Measurements from ENCODE around the gene ANKRD35. TPM values are rescaled to one million over a fixed set of nuclear protein-coding genes. Genes with fewer than 3 reads are reported as not detected.

ANKRD35 gene
- total RNA-seq, 1 experiment from 2014 or later = not detected

GRCh38 chr1:145846201-145846612, 39.5 kb downstream of the ANKRD35 start:
- in situ Hi-C loops (cut with HindIII; ENCODE audit: low pct_unique_long_range_greater_than_20kb, low sequenced_read_pairs) = no loop called here
- H3K27me3 ChIP-seq (ENCODE audit: control insufficient read depth, insufficient read depth, low read length) = no peaks in the 10 kb centered on the region
- POLR2A ChIA-PET = no interaction called here
- peak overlapping the region; percentile 81 for H3K27ac ChIP-seq (ENCODE audit: low read length)
- H3K4me3 ChIP-seq (ENCODE audit: low read depth in 2 of 2, low read length in 2 of 2) = peak overlapping the region; percentile 54 to 65
- CTCF ChIA-PET = interaction anchor here (0.6 to 2.0 kb wide), 5 partner anchors 12 to 165 kb away, joined by 4 to 25 read pairs (median 7); partner anchors contain the start of gene PIAS3
- intact Hi-C loops (cut with micrococcal nuclease; ENCODE audit: unreplicated experiment) = loop anchor here (5.0 kb wide), 1 partner anchor 166 kb away; no protein-coding TSS in a partner anchor
- BruUV-seq (replicated peaks) = no TSS peak
- no peaks in the 10 kb centered on the region for H3K9me3 ChIP-seq (ENCODE audit: control insufficient read depth, insufficient read depth, low read depth, low read length)
- peaks cover 13% of the 10 kb centered on the region for H3K36me3 ChIP-seq (ENCODE audit: control insufficient read depth, insufficient read depth, low read length)
- 0 out of 2 replicates have a peak, but pooled peaks cover 4% of the 10 kb centered on the region for H3K4me1 ChIP-seq (ENCODE audit: control insufficient read depth, insufficient read depth, low read length)
- no peak for DNase-seq (ENCODE audit: low read depth, low spot score)
- peak; percentile 54 for ATAC-seq
- TF ChIP-seq, protein P1, sequence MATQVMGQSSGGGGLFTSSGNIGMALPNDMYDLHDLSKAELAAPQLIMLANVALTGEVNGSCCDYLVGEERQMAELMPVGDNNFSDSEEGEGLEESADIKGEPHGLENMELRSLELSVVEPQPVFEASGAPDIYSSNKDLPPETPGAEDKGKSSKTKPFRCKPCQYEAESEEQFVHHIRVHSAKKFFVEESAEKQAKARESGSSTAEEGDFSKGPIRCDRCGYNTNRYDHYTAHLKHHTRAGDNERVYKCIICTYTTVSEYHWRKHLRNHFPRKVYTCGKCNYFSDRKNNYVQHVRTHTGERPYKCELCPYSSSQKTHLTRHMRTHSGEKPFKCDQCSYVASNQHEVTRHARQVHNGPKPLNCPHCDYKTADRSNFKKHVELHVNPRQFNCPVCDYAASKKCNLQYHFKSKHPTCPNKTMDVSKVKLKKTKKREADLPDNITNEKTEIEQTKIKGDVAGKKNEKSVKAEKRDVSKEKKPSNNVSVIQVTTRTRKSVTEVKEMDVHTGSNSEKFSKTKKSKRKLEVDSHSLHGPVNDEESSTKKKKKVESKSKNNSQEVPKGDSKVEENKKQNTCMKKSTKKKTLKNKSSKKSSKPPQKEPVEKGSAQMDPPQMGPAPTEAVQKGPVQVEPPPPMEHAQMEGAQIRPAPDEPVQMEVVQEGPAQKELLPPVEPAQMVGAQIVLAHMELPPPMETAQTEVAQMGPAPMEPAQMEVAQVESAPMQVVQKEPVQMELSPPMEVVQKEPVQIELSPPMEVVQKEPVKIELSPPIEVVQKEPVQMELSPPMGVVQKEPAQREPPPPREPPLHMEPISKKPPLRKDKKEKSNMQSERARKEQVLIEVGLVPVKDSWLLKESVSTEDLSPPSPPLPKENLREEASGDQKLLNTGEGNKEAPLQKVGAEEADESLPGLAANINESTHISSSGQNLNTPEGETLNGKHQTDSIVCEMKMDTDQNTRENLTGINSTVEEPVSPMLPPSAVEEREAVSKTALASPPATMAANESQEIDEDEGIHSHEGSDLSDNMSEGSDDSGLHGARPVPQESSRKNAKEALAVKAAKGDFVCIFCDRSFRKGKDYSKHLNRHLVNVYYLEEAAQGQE (IDR thresholded peaks at IDR 0.05; ENCODE audit: insufficient read depth in 1 of 2, low read depth in 2 of 2, low read length in 1 of 2) = no peak
- TF ChIP-seq POLR2AphosphoS5 (IDR thresholded peaks at IDR 0.05; ENCODE audit: low read depth, low read length) (no peak), CTCF (IDR thresholded peaks at IDR 0.05) (no peak; the same call in none of the 2 replicates), TCF7L2 (IDR thresholded peaks at IDR 0.05; ENCODE audit: low read depth, low read length) (no peak), SIN3A (IDR thresholded peaks at IDR 0.05; ENCODE audit: borderline replicate concordance, insufficient read depth, low read depth, low read length) (no peak)

- intact Hi-C loops (cut with micrococcal nuclease; ENCODE audit: unreplicated experiment) = loop anchor here (5.0 kb wide), 1 partner anchor 167 kb away; no protein-coding TSS in a partner anchor
- Histone ChIP-seq H3K27me3 (ENCODE audit: control insufficient read depth, insufficient read depth, low read length) (no peaks in the 10 kb centered on the region), H3K4me1 (ENCODE audit: control insufficient read depth, insufficient read depth, low read length) (0 out of 2 replicates have a peak, but pooled peaks cover 4% of the 10 kb centered on the region), H3K36me3 (ENCODE audit: control insufficient read depth, insufficient read depth, low read length) (peaks cover 15% of the 10 kb centered on the region), H3K9me3 (ENCODE audit: control insufficient read depth, insufficient read depth, low read depth, low read length) (no peaks in the 10 kb centered on the region), H3K4me3 (ENCODE audit: low read depth in 2 of 2, low read length in 2 of 2) (peak within 1 kb of the TSS; percentile 54 to 65), H3K27ac (ENCODE audit: low read length) (peak within 1 kb of the TSS; percentile 81)
- TF ChIP-seq SIN3A (IDR thresholded peaks at IDR 0.05; ENCODE audit: borderline replicate concordance, insufficient read depth, low read depth, low read length) (0 out of 2 replicates have a peak, but pooled peaks have one; percentile 69), TCF7L2 (IDR thresholded peaks at IDR 0.05; ENCODE audit: low read depth, low read length) (no peak), POLR2AphosphoS5 (IDR thresholded peaks at IDR 0.05; ENCODE audit: low read depth, low read length) (peak; percentile 76), CTCF (IDR thresholded peaks at IDR 0.05) (peak; percentile 99)
- TF ChIP-seq, protein P1 (IDR thresholded peaks at IDR 0.05; ENCODE audit: insufficient read depth in 1 of 2, low read depth in 2 of 2, low read length in 1 of 2) = 0 out of 4 replicates have a peak, but pooled peaks of 1 of the 2 experiments have one; percentile 49
- no peak for DNase-seq (ENCODE audit: low read depth, low spot score)
- ChIA-PET POLR2A (interaction anchor here (0.6 kb wide), 1 partner anchor 144 kb away, joined by 8 read pairs; no protein-coding TSS in a partner anchor), CTCF (interaction anchor here (0.6 to 2.0 kb wide), 10 partner anchors 13 to 168 kb away, joined by 3 to 25 read pairs (median 5); partner anchors contain the start of genes ITGA10 and PIAS3)
- ATAC-seq = peak; percentile 89
- no TSS peak for BruUV-seq (replicated peaks)
- in situ Hi-C loops (cut with HindIII; ENCODE audit: low pct_unique_long_range_greater_than_20kb, low sequenced_read_pairs) = no loop called here
Measured at GRCh38 chr1:145845514-145846161, 40.0 kb downstream of the ANKRD35 start, which contains the start of gene NUDT17. Gene NUDT17 (plus strand): TSS chr1:145845630. CDS start chr1:145845641, 11 bp downstream.

Measured in Panc1 (cell line).